H9 (cell line): ENCODE data around the gene NSMCE3. TPM values are rescaled to one million over a fixed set of nuclear protein-coding genes. Genes with fewer than 3 reads are reported as not detected.
"Not testable (repeated sequence)": the region's sequence is repeated elsewhere in the genome, so short reads cannot be mapped to it uniquely, and the experiment has no call there.

Source experiments
- DNase-seq: peaks from one replicate; pipeline ENCODE4 v3.0.0-alpha.2; 2017
- H2AFZ ChIP-seq: one replicate; pipeline ENCODE4 v1.6.1; 2013; ENCODE audit warnings: mild to moderate bottlenecking, low read length, control low read depth, moderate library complexity
- H2AK5ac ChIP-seq: 2 replicates; pipeline ENCODE4 v1.6.1; 2013; ENCODE audit warnings: low read length, control low read depth, mixed read lengths; ENCODE audit not compliant: insufficient read length
- H2BK120ac ChIP-seq: one replicate; pipeline ENCODE4 v1.6.1; 2013; ENCODE audit warnings: low read depth, mild to moderate bottlenecking, low read length, control low read depth, inconsistent platforms; ENCODE audit not compliant: poor library complexity, severe bottlenecking
- H2BK12ac ChIP-seq: 2 replicates; pipeline ENCODE4 v1.6.1; 2013; ENCODE audit warnings: low read length, control low read depth, mixed read lengths, low read depth; ENCODE audit not compliant: insufficient read length
- H2BK15ac ChIP-seq: 2 replicates; pipeline ENCODE4 v1.6.1; 2013; ENCODE audit warnings: low read depth, low read length, control low read depth
- H2BK20ac ChIP-seq: one replicate; pipeline ENCODE4 v1.6.1; 2013; ENCODE audit warnings: low read depth, mild to moderate bottlenecking, low read length, control low read depth, inconsistent platforms; ENCODE audit not compliant: poor library complexity, severe bottlenecking
- H2BK5ac ChIP-seq: 2 replicates; pipeline ENCODE4 v1.6.1; 2013; ENCODE audit warnings: low read length, control low read depth, mixed read lengths; ENCODE audit not compliant: insufficient read length
- H3K14ac ChIP-seq: 2 replicates; pipeline ENCODE4 v1.6.1; 2013; ENCODE audit warnings: low read length, control low read depth; ENCODE audit not compliant: insufficient read depth
- H3K18ac ChIP-seq: 2 replicates; pipeline ENCODE4 v1.6.1; 2013; ENCODE audit warnings: low read depth, mild to moderate bottlenecking, mixed read lengths, low read length, control low read depth; ENCODE audit not compliant: insufficient read length
- H3K23ac ChIP-seq: 2 replicates; pipeline ENCODE4 v1.6.1; 2013; ENCODE audit warnings: low read length, control low read depth, mixed read lengths, low read depth; ENCODE audit not compliant: insufficient read length
- H3K23me2 ChIP-seq: 2 replicates; pipeline ENCODE4 v1.6.1; 2013; ENCODE audit warnings: low read depth, mild to moderate bottlenecking, mixed read lengths, low read length, control low read depth; ENCODE audit not compliant: insufficient read length, poor library complexity, severe bottlenecking
- H3K27ac ChIP-seq: 2 replicates; pipeline ENCODE4 v1.5.1; 2013; ENCODE audit warnings: low read length, control low read depth, mixed read lengths, low read depth; ENCODE audit not compliant: insufficient read length
- H3K27me3 ChIP-seq: 2 replicates; pipeline ENCODE4 v1.6.1; 2013; ENCODE audit warnings: low read length, control low read depth, inconsistent platforms; ENCODE audit not compliant: insufficient read depth
- H3K4ac ChIP-seq: 2 replicates; pipeline ENCODE4 v1.6.1; 2013; ENCODE audit warnings: low read depth, mild to moderate bottlenecking, control low read depth, inconsistent platforms, low read length, moderate library complexity
- H3K4me1 ChIP-seq: 2 replicates; pipeline ENCODE4 v1.6.1; 2013; ENCODE audit warnings: low read length, control low read depth, inconsistent platforms; ENCODE audit not compliant: insufficient read depth
- H3K4me2 ChIP-seq: 2 replicates; pipeline ENCODE4 v1.6.1; 2013; ENCODE audit warnings: low read length, control low read depth, mixed read lengths; ENCODE audit not compliant: insufficient read length, insufficient read depth
- H3K56ac ChIP-seq: 2 replicates; pipeline ENCODE4 v1.6.1; 2013; ENCODE audit warnings: low read depth, mild to moderate bottlenecking, mixed read lengths, low read length, control low read depth; ENCODE audit not compliant: insufficient read length
- H3K79me1 ChIP-seq: 2 replicates; pipeline ENCODE4 v1.6.1; 2013; ENCODE audit warnings: low read depth, mild to moderate bottlenecking, moderate library complexity, low read length, control low read depth, inconsistent platforms; ENCODE audit not compliant: insufficient read depth, poor library complexity, severe bottlenecking
- H3K79me2 ChIP-seq: 2 replicates; pipeline ENCODE4 v1.6.1; 2013; ENCODE audit warnings: low read length, control low read depth, inconsistent platforms; ENCODE audit not compliant: insufficient read depth
- H3K9ac ChIP-seq: 2 replicates; pipeline ENCODE4 v1.6.1; 2013; ENCODE audit warnings: low read length, control low read depth, mixed read lengths; ENCODE audit not compliant: insufficient read length; ENCODE audit errors: extremely low read depth
- H3K9me3 ChIP-seq: one replicate; pipeline ENCODE4 v1.6.1; 2013; ENCODE audit warnings: low read depth, low read length, inconsistent platforms; ENCODE audit not compliant: control insufficient read depth
- H3T11ph ChIP-seq: one replicate; pipeline ENCODE4 v1.6.1; 2013; ENCODE audit warnings: mild to moderate bottlenecking, low read length, control low read depth, inconsistent platforms
- H4K20me1 ChIP-seq: one replicate; pipeline ENCODE4 v1.6.1; 2013; ENCODE audit not compliant: control insufficient read depth, insufficient read length, insufficient read depth
- H4K5ac ChIP-seq: 2 replicates; pipeline ENCODE4 v1.6.1; 2013; ENCODE audit warnings: low read depth, mild to moderate bottlenecking, mixed read lengths, low read length, control low read depth; ENCODE audit not compliant: insufficient read length
- H4K8ac ChIP-seq: replicated peaks from 2 replicates; pipeline ENCODE4 v1.6.1; 2013; ENCODE audit warnings: low read length, control low read depth, mixed read lengths, low read depth; ENCODE audit not compliant: insufficient read length
- H4K91ac ChIP-seq: 2 replicates; pipeline ENCODE4 v1.6.1; 2013; ENCODE audit warnings: low read depth, mild to moderate bottlenecking, moderate library complexity, mixed read lengths, low read length, control low read depth; ENCODE audit not compliant: insufficient read length
- H3K27ac Mint-ChIP-seq, 3 experiments: 2 replicates in 2 of 3; 3 replicates in 1 of 3; pipeline ENCODE4 v1.8.0; 2020 to 2021; ENCODE audit warnings: mixed read lengths in 3 of 3, mild to moderate bottlenecking in 1 of 3, moderate library complexity in 1 of 3
- H3K27me3 Mint-ChIP-seq: 2 replicates; pipeline ENCODE4 v1.8.0; 2021; ENCODE audit warnings: low read depth, mild to moderate bottlenecking, moderate library complexity, mixed read lengths
- H3K36me3 Mint-ChIP-seq, 3 experiments: 2 replicates in 2 of 3; 3 replicates in 1 of 3; pipeline ENCODE4 v1.8.0; 2020 to 2021; ENCODE audit warnings: low read depth in 3 of 3, mixed read lengths in 3 of 3; ENCODE audit not compliant: insufficient read depth in 1 of 3
- H3K4me1 Mint-ChIP-seq, 2 experiments: 2 replicates each; pipeline ENCODE4 v1.8.0; 2020; ENCODE audit warnings: mixed read lengths in 2 of 2
- H3K4me3 Mint-ChIP-seq, 2 experiments: 2 replicates in 1 of 2; 3 replicates in 1 of 2; pipeline ENCODE4 v1.8.0; 2020 to 2021; ENCODE audit warnings: mild to moderate bottlenecking in 2 of 2, mixed read lengths in 2 of 2, moderate library complexity in 1 of 2
- H3K9me3 Mint-ChIP-seq, 2 experiments: 2 replicates in 1 of 2; 3 replicates in 1 of 2; pipeline ENCODE4 v1.8.0; 2020; ENCODE audit warnings: mild to moderate bottlenecking in 2 of 2, mixed read lengths in 2 of 2, moderate library complexity in 1 of 2
- WGBS: extraction: QIAGEN DNeasy Blood & Tissue Kit; methylation state at CpG from one replicate; pipeline ENCODE4 v1.1.7; 2013; ENCODE audit warnings: missing lambda C conversion rate, low lambda C conversion rate, mixed read lengths; ENCODE audit not compliant: insufficient read length; ENCODE audit errors: extremely low coverage; 5-methylcytosine and 5-hydroxymethylcytosine counted together
- total RNA-seq: library from RNA; stranded (reverse); gene quantifications from 2 replicates; pipeline ENCODE4 v1.2.1, GENCODE V29; 2021
- TF ChIP-seq, protein P1 (sequence below): fragments of 200-600 bp; sonication (generic); conservative IDR thresholded peaks from 3 replicates; pipeline ENCODE4 v1.8.0; 2021; ENCODE audit warnings: antibody characterized with exemption, mild to moderate bottlenecking

NSMCE3 gene
- total RNA-seq, 1 experiment from 2014 or later, result 6.9 TPM

DNA sequence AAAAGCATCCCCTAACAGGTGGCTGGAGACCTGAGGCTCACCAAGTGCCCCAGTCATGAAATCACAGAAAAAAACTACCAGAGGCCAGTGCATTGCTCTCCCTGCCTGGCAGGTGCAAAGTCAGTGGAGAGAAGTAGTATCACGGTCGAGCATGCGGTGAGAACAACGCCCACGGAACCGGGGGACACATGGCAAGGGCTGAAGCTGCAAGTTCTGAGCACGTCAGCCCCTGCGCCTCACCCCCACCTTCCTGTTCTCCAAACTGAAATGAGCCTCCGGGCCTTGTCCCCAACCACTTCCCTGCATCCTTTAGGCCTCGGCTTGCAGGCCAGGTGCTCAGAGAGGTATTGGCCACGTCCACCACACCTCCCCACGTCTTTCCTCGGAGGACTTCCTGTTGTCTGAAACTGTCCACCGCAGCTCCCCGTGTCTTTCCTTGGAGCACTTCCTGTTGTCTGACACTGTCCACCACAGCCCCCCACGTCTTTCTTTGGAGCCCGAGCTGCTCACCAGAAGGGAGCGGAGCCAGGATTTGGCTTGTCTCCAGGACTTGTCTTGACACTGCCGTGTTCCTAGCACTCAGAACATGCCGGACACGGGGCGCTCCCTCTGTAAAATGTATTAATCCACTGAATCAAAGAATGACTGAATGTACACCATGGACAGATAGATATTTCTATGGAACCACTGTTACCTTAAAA is 43.9 kb downstream of the NSMCE3 start:
- Histone ChIP-seq H3K23ac (no peak overlapping the region), H3K18ac (no peak overlapping the region), H3T11ph (no peak overlapping the region), H3K9ac (no peak overlapping the region), H4K20me1 (no peaks in the 10 kb centered on the region), H3K27ac (no peak overlapping the region), H4K5ac (no peak overlapping the region), H2BK20ac (no peak overlapping the region), H2BK5ac (no peak overlapping the region), H2AK5ac (no peak overlapping the region), H3K23me2 (no peaks in the 10 kb centered on the region), H2BK12ac (no peak overlapping the region), H3K4ac (no peak overlapping the region), H2BK120ac (no peak overlapping the region), H3K4me1 (no peaks in the 10 kb centered on the region; the same call in 1 of the 2 replicates), H4K91ac (no peak overlapping the region), H2BK15ac (no peak overlapping the region), H3K79me1 (no peaks in the 10 kb centered on the region), H3K27me3 (no peaks in the 10 kb centered on the region), H3K56ac (no peak overlapping the region), H3K79me2 (no peaks in the 10 kb centered on the region), H3K4me2 (no peak overlapping the region), H3K9me3 (no peaks in the 10 kb centered on the region), H3K14ac (no peak overlapping the region), H4K8ac (no peak overlapping the region), H2AFZ (no peak overlapping the region)
- no CpG with 5 or more reads among the region's 22 CpGs for WGBS
- no peaks in the 10 kb centered on the region for H3K9me3 Mint-ChIP-seq
- H3K27me3 Mint-ChIP-seq, result no peaks in the 10 kb centered on the region; the same call in 1 of the 2 replicates
- no peak for DNase-seq
- no peak overlapping the region; a peak in 2 of 5 replicates for H3K4me3 Mint-ChIP-seq
- peaks cover 0 to 2% (median 0%) of the 10 kb centered on the region in 3 experiments; a peak in 1 of 7 replicates for H3K36me3 Mint-ChIP-seq
- H3K4me1 Mint-ChIP-seq, result peaks cover 22 to 28% of the 10 kb centered on the region in 2 experiments
- TF ChIP-seq, protein P1, sequence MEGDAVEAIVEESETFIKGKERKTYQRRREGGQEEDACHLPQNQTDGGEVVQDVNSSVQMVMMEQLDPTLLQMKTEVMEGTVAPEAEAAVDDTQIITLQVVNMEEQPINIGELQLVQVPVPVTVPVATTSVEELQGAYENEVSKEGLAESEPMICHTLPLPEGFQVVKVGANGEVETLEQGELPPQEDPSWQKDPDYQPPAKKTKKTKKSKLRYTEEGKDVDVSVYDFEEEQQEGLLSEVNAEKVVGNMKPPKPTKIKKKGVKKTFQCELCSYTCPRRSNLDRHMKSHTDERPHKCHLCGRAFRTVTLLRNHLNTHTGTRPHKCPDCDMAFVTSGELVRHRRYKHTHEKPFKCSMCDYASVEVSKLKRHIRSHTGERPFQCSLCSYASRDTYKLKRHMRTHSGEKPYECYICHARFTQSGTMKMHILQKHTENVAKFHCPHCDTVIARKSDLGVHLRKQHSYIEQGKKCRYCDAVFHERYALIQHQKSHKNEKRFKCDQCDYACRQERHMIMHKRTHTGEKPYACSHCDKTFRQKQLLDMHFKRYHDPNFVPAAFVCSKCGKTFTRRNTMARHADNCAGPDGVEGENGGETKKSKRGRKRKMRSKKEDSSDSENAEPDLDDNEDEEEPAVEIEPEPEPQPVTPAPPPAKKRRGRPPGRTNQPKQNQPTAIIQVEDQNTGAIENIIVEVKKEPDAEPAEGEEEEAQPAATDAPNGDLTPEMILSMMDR, result no peak
- no peak overlapping the region for H3K27ac Mint-ChIP-seq

DNA sequence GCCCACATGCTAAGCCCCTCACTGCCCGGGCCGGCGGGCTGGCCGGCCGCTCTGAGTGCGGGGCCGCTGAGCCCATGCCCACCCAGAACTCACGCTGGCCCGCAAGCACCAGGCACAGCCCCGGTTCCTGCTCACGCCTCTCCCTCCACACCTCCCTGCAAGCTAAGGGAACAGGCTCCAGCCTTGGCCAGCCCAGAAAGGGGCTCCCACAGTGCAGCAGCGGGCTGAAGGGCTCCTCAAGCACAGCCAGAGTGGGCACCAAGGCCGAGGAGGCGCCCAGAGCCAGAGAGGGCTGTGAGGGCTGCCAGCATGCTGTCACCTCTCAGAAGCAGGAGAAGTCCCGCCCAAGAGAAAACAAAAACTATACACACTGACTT is 44.6 kb downstream of the NSMCE3 start:
- H4K91ac ChIP-seq, H4K5ac ChIP-seq, H3K4me3 Mint-ChIP-seq, H2BK12ac ChIP-seq, H3K23me2 ChIP-seq, H4K8ac ChIP-seq, H2AFZ ChIP-seq, H3K14ac ChIP-seq, H3K36me3 Mint-ChIP-seq, H3K27me3 ChIP-seq, H3K79me2 ChIP-seq, H3K9ac ChIP-seq, H3K9me3 Mint-ChIP-seq, DNase-seq, H3K56ac ChIP-seq, H3K9me3 ChIP-seq, H3K79me1 ChIP-seq, H2AK5ac ChIP-seq, H3K4me1 ChIP-seq, H2BK15ac ChIP-seq, H3K27me3 Mint-ChIP-seq, H3K27ac ChIP-seq, H2BK5ac ChIP-seq, H3T11ph ChIP-seq, H3K4me2 ChIP-seq, H3K4ac ChIP-seq, H2BK120ac ChIP-seq, H3K23ac ChIP-seq, H4K20me1 ChIP-seq, H2BK20ac ChIP-seq, H3K27ac Mint-ChIP-seq, H3K18ac ChIP-seq: not testable (repeated sequence)
- H3K4me1 Mint-ChIP-seq, result peaks cover 22 to 28% of the 10 kb centered on the region in 2 experiments
- WGBS, result no CpG with 5 or more reads among the region's 15 CpGs
